ENCODE results near the gene PRELP.
A peak's percentile ranks its signal among the peaks of the same experiment; 100 is the strongest.

PRELP gene

GRCh38 chr1:203450479-203451149 is 25.0 kb upstream of the PRELP start:
- H3K27me3 Mint-ChIP-seq (ENCODE audit: low read depth) = peaks cover 7% of the 10 kb centered on the region
- peak overlapping the region in 1 of 3 experiments; percentile 83 for H3K27ac Mint-ChIP-seq
- H3K36me3 Mint-ChIP-seq (ENCODE audit: low read depth) = no peaks in the 10 kb centered on the region
- no peak for TF ChIP-seq CTCF (IDR thresholded peaks at IDR 0.05; ENCODE audit: unreplicated experiment in 3 of 3)
- peaks cover 49% of the 10 kb centered on the region for H3K4me1 Mint-ChIP-seq
- H3K9me3 Mint-ChIP-seq = no peaks in the 10 kb centered on the region
- no peak overlapping the region for H3K4me3 Mint-ChIP-seq

GRCh38 chr1:203451836-203452784 is 23.5 kb upstream of the PRELP start:
- H3K4me1 Mint-ChIP-seq = peaks cover 48% of the 10 kb centered on the region
- no peaks in the 10 kb centered on the region for H3K9me3 Mint-ChIP-seq
- peak overlapping the region in 1 of 3 experiments; percentile 1 for H3K4me3 Mint-ChIP-seq
- peak overlapping the region; percentile 56 to 77 (median 57) for H3K27ac Mint-ChIP-seq
- no peak for TF ChIP-seq CTCF (IDR thresholded peaks at IDR 0.05; ENCODE audit: unreplicated experiment in 3 of 3)
- H3K36me3 Mint-ChIP-seq (ENCODE audit: low read depth) = no peaks in the 10 kb centered on the region
- H3K27me3 Mint-ChIP-seq (ENCODE audit: low read depth) = peaks cover 7% of the 10 kb centered on the region

- Mint-ChIP-seq H3K4me1 (peaks cover 42% of the 10 kb centered on the region), H3K36me3 (ENCODE audit: low read depth) (no peaks in the 10 kb centered on the region), H3K4me3 (no peak overlapping the region), H3K27me3 (ENCODE audit: low read depth) (peaks cover 7% of the 10 kb centered on the region), H3K27ac (peak overlapping the region; percentile 56 to 77 (median 57)), H3K9me3 (no peaks in the 10 kb centered on the region)
- no peak for TF ChIP-seq CTCF (IDR thresholded peaks at IDR 0.05; ENCODE audit: unreplicated experiment in 3 of 3)
Measured at GRCh38 chr1:203453016-203453415, 22.6 kb upstream of the PRELP start.

- Mint-ChIP-seq H3K36me3 (ENCODE audit: low read depth) (no peaks in the 10 kb centered on the region), H3K9me3 (no peaks in the 10 kb centered on the region), H3K27me3 (ENCODE audit: low read depth) (peaks cover 7% of the 10 kb centered on the region), H3K27ac (no peak overlapping the region), H3K4me3 (no peak overlapping the region), H3K4me1 (peaks cover 37% of the 10 kb centered on the region)
- no peak for TF ChIP-seq CTCF (IDR thresholded peaks at IDR 0.05; ENCODE audit: unreplicated experiment in 3 of 3)
Measured at GRCh38 chr1:203453616-203454015, 22.0 kb upstream of the PRELP start.

GRCh38 chr1:203454986-203455471 is 20.6 kb upstream of the PRELP start:
- no peak for TF ChIP-seq CTCF (IDR thresholded peaks at IDR 0.05; ENCODE audit: unreplicated experiment in 3 of 3)
- peaks cover 25% of the 10 kb centered on the region for H3K4me1 Mint-ChIP-seq
- peak overlapping the region; percentile 30 to 79 (median 74) for H3K27ac Mint-ChIP-seq
- H3K4me3 Mint-ChIP-seq = no peak overlapping the region
- H3K9me3 Mint-ChIP-seq = no peaks in the 10 kb centered on the region
- H3K36me3 Mint-ChIP-seq (ENCODE audit: low read depth) = no peaks in the 10 kb centered on the region
- peaks cover 7% of the 10 kb centered on the region for H3K27me3 Mint-ChIP-seq (ENCODE audit: low read depth)

All from nephron (organoid).